B cell (primary cell): ENCODE data around the gene SENP1.

Experiments
- EZH2 ChIP-seq: IDR thresholded peaks from 2 replicates; pipeline ENCODE4 v1.6.1; 2012; ENCODE audit warnings: borderline replicate concordance, low read depth, mild to moderate bottlenecking, moderate library complexity, low read length; ENCODE audit not compliant: insufficient read depth, poor library complexity, severe bottlenecking
- TF ChIP-seq, protein P1 (sequence below): fragments of 200-600 bp; IDR thresholded peaks from one replicate; pipeline ENCODE4 v1.8.0; 2022; ENCODE audit warnings: antibody characterized with exemption, mild to moderate bottlenecking

DNA sequence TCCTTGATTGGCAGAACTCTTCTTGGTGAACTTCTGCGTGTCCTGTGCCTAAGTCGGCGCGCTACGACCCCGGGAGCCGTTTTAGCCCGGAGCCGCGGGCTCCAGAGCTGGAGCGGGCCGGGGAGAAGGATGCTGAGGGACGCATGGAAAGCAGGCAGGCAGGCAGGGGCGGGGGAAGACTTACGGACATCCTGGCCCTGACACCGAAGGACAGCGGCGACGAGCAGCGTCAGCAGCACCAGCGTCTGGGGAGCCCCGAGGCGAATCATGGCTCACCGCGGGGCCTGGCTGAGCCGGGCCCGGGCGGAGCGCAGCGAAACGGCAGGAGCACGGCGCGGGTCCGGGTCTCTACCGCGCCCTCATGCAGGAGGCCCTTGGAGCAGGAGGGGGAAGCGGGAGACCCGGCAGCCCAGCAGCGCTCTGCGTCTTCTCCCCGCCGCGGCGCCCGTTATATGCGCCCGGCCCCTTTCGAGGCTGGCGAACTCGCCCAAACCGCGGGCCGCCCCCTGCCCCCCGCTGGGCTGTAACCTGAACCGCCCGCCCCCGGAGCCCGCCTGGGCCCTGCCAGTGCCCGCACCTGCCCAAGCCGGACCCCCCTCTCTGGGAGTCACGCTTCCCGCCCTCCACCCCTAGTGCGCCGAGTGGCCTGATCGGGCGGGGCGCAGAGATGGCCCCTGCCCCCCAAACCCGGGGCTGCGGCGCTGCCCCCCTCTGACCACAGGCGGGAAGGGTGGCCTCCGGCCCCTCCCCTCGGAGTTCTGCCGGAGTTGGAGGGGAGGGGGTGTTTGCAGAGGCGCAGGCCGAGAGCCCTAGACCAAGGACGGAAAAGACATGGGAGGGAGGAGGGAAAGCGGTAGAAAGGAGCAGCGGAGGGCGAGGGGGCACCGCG lies 101.6 kb downstream of the SENP1 start, which contains the start of gene COL2A1:
- TF ChIP-seq, protein P1, sequence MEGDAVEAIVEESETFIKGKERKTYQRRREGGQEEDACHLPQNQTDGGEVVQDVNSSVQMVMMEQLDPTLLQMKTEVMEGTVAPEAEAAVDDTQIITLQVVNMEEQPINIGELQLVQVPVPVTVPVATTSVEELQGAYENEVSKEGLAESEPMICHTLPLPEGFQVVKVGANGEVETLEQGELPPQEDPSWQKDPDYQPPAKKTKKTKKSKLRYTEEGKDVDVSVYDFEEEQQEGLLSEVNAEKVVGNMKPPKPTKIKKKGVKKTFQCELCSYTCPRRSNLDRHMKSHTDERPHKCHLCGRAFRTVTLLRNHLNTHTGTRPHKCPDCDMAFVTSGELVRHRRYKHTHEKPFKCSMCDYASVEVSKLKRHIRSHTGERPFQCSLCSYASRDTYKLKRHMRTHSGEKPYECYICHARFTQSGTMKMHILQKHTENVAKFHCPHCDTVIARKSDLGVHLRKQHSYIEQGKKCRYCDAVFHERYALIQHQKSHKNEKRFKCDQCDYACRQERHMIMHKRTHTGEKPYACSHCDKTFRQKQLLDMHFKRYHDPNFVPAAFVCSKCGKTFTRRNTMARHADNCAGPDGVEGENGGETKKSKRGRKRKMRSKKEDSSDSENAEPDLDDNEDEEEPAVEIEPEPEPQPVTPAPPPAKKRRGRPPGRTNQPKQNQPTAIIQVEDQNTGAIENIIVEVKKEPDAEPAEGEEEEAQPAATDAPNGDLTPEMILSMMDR = no peak
- peak; percentile 88 for TF ChIP-seq EZH2
